ENCODE measurements around the gene ZDHHC14.
"Not testable (repeated sequence)": the region's sequence is repeated elsewhere in the genome, so short reads cannot be mapped to it uniquely, and the experiment has no call there.

ZDHHC14 gene

GRCh38 chr6:157380779-157381561, at the start of gene ZDHHC14:
TSS of gene ZDHHC14 (plus strand) at chr6:157381190.
- DNase-seq = peak; percentile 70

- no peak for DNase-seq
Observed at GRCh38 chr6:157332813-157333212, 48.2 kb upstream of the ZDHHC14 start.

- DNase-seq = no peak
Observed at GRCh38 chr6:157333537-157333936, 47.5 kb upstream of the ZDHHC14 start.

- no peak for DNase-seq
Observed at GRCh38 chr6:157333956-157334355, 47.0 kb upstream of the ZDHHC14 start.

- no peak for DNase-seq
Observed at GRCh38 chr6:157335829-157336228, 45.2 kb upstream of the ZDHHC14 start.

- DNase-seq = not testable (repeated sequence)
Observed at GRCh38 chr6:157337276-157337675, 43.7 kb upstream of the ZDHHC14 start.

- no peak for DNase-seq
Observed at GRCh38 chr6:157337751-157338150, 43.2 kb upstream of the ZDHHC14 start.

- DNase-seq = no peak
Observed at GRCh38 chr6:157339432-157339831, 41.6 kb upstream of the ZDHHC14 start.

GRCh38 chr6:157343732-157344131, 37.3 kb upstream of the ZDHHC14 start:
- no peak for DNase-seq

GRCh38 chr6:157346373-157346772, 34.6 kb upstream of the ZDHHC14 start:
- DNase-seq = no peak

GRCh38 chr6:157358287-157358686, 22.7 kb upstream of the ZDHHC14 start:
- no peak for DNase-seq

- no peak for DNase-seq
Observed at GRCh38 chr6:157361886-157362285, 19.1 kb upstream of the ZDHHC14 start.

GRCh38 chr6:157364705-157365104, 16.3 kb upstream of the ZDHHC14 start:
- no peak for DNase-seq

- no peak for DNase-seq
Observed at GRCh38 chr6:157366648-157367047, 14.3 kb upstream of the ZDHHC14 start.

- no peak for DNase-seq
Observed at GRCh38 chr6:157368359-157369049, 12.5 kb upstream of the ZDHHC14 start.

GRCh38 chr6:157370755-157371154, 10.2 kb upstream of the ZDHHC14 start:
- no peak for DNase-seq

GRCh38 chr6:157372501-157373280, 8.3 kb upstream of the ZDHHC14 start:
- no peak for DNase-seq

GRCh38 chr6:157374889-157375443, 6.0 kb upstream of the ZDHHC14 start:
- DNase-seq = no peak

- no peak for DNase-seq
Observed at GRCh38 chr6:157376241-157376640, 4.7 kb upstream of the ZDHHC14 start.

- peak; percentile 90 for DNase-seq
Observed at GRCh38 chr6:157376706-157377230, 4.2 kb upstream of the ZDHHC14 start.

GRCh38 chr6:157379656-157380457, 1.1 kb upstream of the ZDHHC14 start:
- peak; percentile 77 for DNase-seq

- DNase-seq = no peak
Observed at GRCh38 chr6:157380458-157380778, 572 bp upstream of the ZDHHC14 start.
